H9 (cell line): ENCODE measurements around the gene CDH4. TPM values are rescaled to one million over a fixed set of nuclear protein-coding genes. Genes with fewer than 3 reads are reported as not detected.

Experiments used
- DNase-seq: peaks from one replicate; pipeline ENCODE4 v3.0.0-alpha.2; 2017
- H2AFZ ChIP-seq: one replicate; pipeline ENCODE4 v1.6.1; 2013; ENCODE audit warnings: mild to moderate bottlenecking, low read length, control low read depth, moderate library complexity
- H2AK5ac ChIP-seq: 2 replicates; pipeline ENCODE4 v1.6.1; 2013; ENCODE audit warnings: low read length, control low read depth, mixed read lengths; ENCODE audit not compliant: insufficient read length
- H2BK120ac ChIP-seq: one replicate; pipeline ENCODE4 v1.6.1; 2013; ENCODE audit warnings: low read depth, mild to moderate bottlenecking, low read length, control low read depth, inconsistent platforms; ENCODE audit not compliant: poor library complexity, severe bottlenecking
- H2BK12ac ChIP-seq: 2 replicates; pipeline ENCODE4 v1.6.1; 2013; ENCODE audit warnings: low read length, control low read depth, mixed read lengths, low read depth; ENCODE audit not compliant: insufficient read length
- H2BK15ac ChIP-seq: 2 replicates; pipeline ENCODE4 v1.6.1; 2013; ENCODE audit warnings: low read depth, low read length, control low read depth
- H2BK20ac ChIP-seq: one replicate; pipeline ENCODE4 v1.6.1; 2013; ENCODE audit warnings: low read depth, mild to moderate bottlenecking, low read length, control low read depth, inconsistent platforms; ENCODE audit not compliant: poor library complexity, severe bottlenecking
- H2BK5ac ChIP-seq: 2 replicates; pipeline ENCODE4 v1.6.1; 2013; ENCODE audit warnings: low read length, control low read depth, mixed read lengths; ENCODE audit not compliant: insufficient read length
- H3K14ac ChIP-seq: 2 replicates; pipeline ENCODE4 v1.6.1; 2013; ENCODE audit warnings: low read length, control low read depth; ENCODE audit not compliant: insufficient read depth
- H3K18ac ChIP-seq: 2 replicates; pipeline ENCODE4 v1.6.1; 2013; ENCODE audit warnings: low read depth, mild to moderate bottlenecking, mixed read lengths, low read length, control low read depth; ENCODE audit not compliant: insufficient read length
- H3K23ac ChIP-seq: 2 replicates; pipeline ENCODE4 v1.6.1; 2013; ENCODE audit warnings: low read length, control low read depth, mixed read lengths, low read depth; ENCODE audit not compliant: insufficient read length
- H3K23me2 ChIP-seq: 2 replicates; pipeline ENCODE4 v1.6.1; 2013; ENCODE audit warnings: low read depth, mild to moderate bottlenecking, mixed read lengths, low read length, control low read depth; ENCODE audit not compliant: insufficient read length, poor library complexity, severe bottlenecking
- H3K27ac ChIP-seq: 2 replicates; pipeline ENCODE4 v1.5.1; 2013; ENCODE audit warnings: low read length, control low read depth, mixed read lengths, low read depth; ENCODE audit not compliant: insufficient read length
- H3K27me3 ChIP-seq: 2 replicates; pipeline ENCODE4 v1.6.1; 2013; ENCODE audit warnings: low read length, control low read depth, inconsistent platforms; ENCODE audit not compliant: insufficient read depth
- H3K4ac ChIP-seq: 2 replicates; pipeline ENCODE4 v1.6.1; 2013; ENCODE audit warnings: low read depth, mild to moderate bottlenecking, control low read depth, inconsistent platforms, low read length, moderate library complexity
- H3K4me1 ChIP-seq: 2 replicates; pipeline ENCODE4 v1.6.1; 2013; ENCODE audit warnings: low read length, control low read depth, inconsistent platforms; ENCODE audit not compliant: insufficient read depth
- H3K4me2 ChIP-seq: 2 replicates; pipeline ENCODE4 v1.6.1; 2013; ENCODE audit warnings: low read length, control low read depth, mixed read lengths; ENCODE audit not compliant: insufficient read length, insufficient read depth
- H3K56ac ChIP-seq: 2 replicates; pipeline ENCODE4 v1.6.1; 2013; ENCODE audit warnings: low read depth, mild to moderate bottlenecking, mixed read lengths, low read length, control low read depth; ENCODE audit not compliant: insufficient read length
- H3K79me1 ChIP-seq: 2 replicates; pipeline ENCODE4 v1.6.1; 2013; ENCODE audit warnings: low read depth, mild to moderate bottlenecking, moderate library complexity, low read length, control low read depth, inconsistent platforms; ENCODE audit not compliant: insufficient read depth, poor library complexity, severe bottlenecking
- H3K79me2 ChIP-seq: 2 replicates; pipeline ENCODE4 v1.6.1; 2013; ENCODE audit warnings: low read length, control low read depth, inconsistent platforms; ENCODE audit not compliant: insufficient read depth
- H3K9ac ChIP-seq: 2 replicates; pipeline ENCODE4 v1.6.1; 2013; ENCODE audit warnings: low read length, control low read depth, mixed read lengths; ENCODE audit not compliant: insufficient read length; ENCODE audit errors: extremely low read depth
- H3K9me3 ChIP-seq: one replicate; pipeline ENCODE4 v1.6.1; 2013; ENCODE audit warnings: low read depth, low read length, inconsistent platforms; ENCODE audit not compliant: control insufficient read depth
- H3T11ph ChIP-seq: one replicate; pipeline ENCODE4 v1.6.1; 2013; ENCODE audit warnings: mild to moderate bottlenecking, low read length, control low read depth, inconsistent platforms
- H4K20me1 ChIP-seq: one replicate; pipeline ENCODE4 v1.6.1; 2013; ENCODE audit not compliant: control insufficient read depth, insufficient read length, insufficient read depth
- H4K5ac ChIP-seq: 2 replicates; pipeline ENCODE4 v1.6.1; 2013; ENCODE audit warnings: low read depth, mild to moderate bottlenecking, mixed read lengths, low read length, control low read depth; ENCODE audit not compliant: insufficient read length
- H4K8ac ChIP-seq: replicated peaks from 2 replicates; pipeline ENCODE4 v1.6.1; 2013; ENCODE audit warnings: low read length, control low read depth, mixed read lengths, low read depth; ENCODE audit not compliant: insufficient read length
- H4K91ac ChIP-seq: 2 replicates; pipeline ENCODE4 v1.6.1; 2013; ENCODE audit warnings: low read depth, mild to moderate bottlenecking, moderate library complexity, mixed read lengths, low read length, control low read depth; ENCODE audit not compliant: insufficient read length
- H3K27ac Mint-ChIP-seq, 3 experiments: 2 replicates in 2 of 3; 3 replicates in 1 of 3; pipeline ENCODE4 v1.8.0; 2020 to 2021; ENCODE audit warnings: mixed read lengths in 3 of 3, mild to moderate bottlenecking in 1 of 3, moderate library complexity in 1 of 3
- H3K27me3 Mint-ChIP-seq: 2 replicates; pipeline ENCODE4 v1.8.0; 2021; ENCODE audit warnings: low read depth, mild to moderate bottlenecking, moderate library complexity, mixed read lengths
- H3K36me3 Mint-ChIP-seq, 3 experiments: 2 replicates in 2 of 3; 3 replicates in 1 of 3; pipeline ENCODE4 v1.8.0; 2020 to 2021; ENCODE audit warnings: low read depth in 3 of 3, mixed read lengths in 3 of 3; ENCODE audit not compliant: insufficient read depth in 1 of 3
- H3K4me1 Mint-ChIP-seq, 2 experiments: 2 replicates each; pipeline ENCODE4 v1.8.0; 2020; ENCODE audit warnings: mixed read lengths in 2 of 2
- H3K4me3 Mint-ChIP-seq, 2 experiments: 2 replicates in 1 of 2; 3 replicates in 1 of 2; pipeline ENCODE4 v1.8.0; 2020 to 2021; ENCODE audit warnings: mild to moderate bottlenecking in 2 of 2, mixed read lengths in 2 of 2, moderate library complexity in 1 of 2
- H3K9me3 Mint-ChIP-seq, 2 experiments: 2 replicates in 1 of 2; 3 replicates in 1 of 2; pipeline ENCODE4 v1.8.0; 2020; ENCODE audit warnings: mild to moderate bottlenecking in 2 of 2, mixed read lengths in 2 of 2, moderate library complexity in 1 of 2
- WGBS: extraction: QIAGEN DNeasy Blood & Tissue Kit; methylation state at CpG from one replicate; pipeline ENCODE4 v1.1.7; 2013; ENCODE audit warnings: missing lambda C conversion rate, low lambda C conversion rate, mixed read lengths; ENCODE audit not compliant: insufficient read length; ENCODE audit errors: extremely low coverage; 5-methylcytosine and 5-hydroxymethylcytosine counted together
- total RNA-seq: library from RNA; stranded (reverse); gene quantifications from 2 replicates; pipeline ENCODE4 v1.2.1, GENCODE V29; 2021
- TF ChIP-seq, protein P1 (sequence below): fragments of 200-600 bp; sonication (generic); conservative IDR thresholded peaks from 3 replicates; pipeline ENCODE4 v1.8.0; 2021; ENCODE audit warnings: antibody characterized with exemption, mild to moderate bottlenecking

The CDH4 gene
- total RNA-seq, 1 experiment from 2014 or later = 3.0 TPM

DNA sequence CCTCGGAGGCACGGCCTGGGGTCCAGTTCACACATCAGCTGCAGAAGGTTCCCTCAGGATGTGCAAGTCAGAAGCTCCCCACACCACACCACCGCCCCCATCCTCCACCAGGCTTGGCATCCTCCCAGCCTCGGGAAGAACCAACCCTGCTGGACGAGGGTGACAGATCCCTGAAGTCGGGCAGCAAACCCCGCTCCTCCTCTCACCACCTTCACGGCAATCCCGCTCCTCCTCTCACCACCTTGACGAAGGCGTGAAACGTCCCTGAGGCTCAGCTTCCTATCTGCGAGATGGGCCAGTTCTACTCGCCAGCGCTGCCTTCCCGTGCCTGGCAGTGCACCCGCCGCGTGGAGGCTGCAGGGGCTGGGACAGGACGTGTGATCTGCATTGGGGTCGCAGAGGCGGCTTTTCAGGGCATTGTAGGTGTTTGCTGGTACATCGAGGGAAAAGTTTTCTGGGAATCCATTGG, 486.6 kb downstream of the CDH4 start:
- Histone ChIP-seq H3T11ph (no peak overlapping the region), H2AFZ (no peak overlapping the region), H2AK5ac (no peak overlapping the region), H2BK15ac (no peak overlapping the region), H3K9ac (no peak overlapping the region), H4K20me1 (no peaks in the 10 kb centered on the region), H2BK20ac (no peak overlapping the region), H3K23me2 (no peaks in the 10 kb centered on the region), H3K27ac (no peak overlapping the region), H3K79me1 (no peaks in the 10 kb centered on the region), H2BK12ac (no peak overlapping the region), H3K4ac (no peak overlapping the region), H3K56ac (no peak overlapping the region), H4K5ac (no peak overlapping the region), H3K4me2 (no peak overlapping the region), H2BK120ac (no peak overlapping the region), H4K91ac (no peak overlapping the region), H2BK5ac (no peak overlapping the region), H3K14ac (no peak overlapping the region), H3K23ac (no peak overlapping the region), H3K27me3 (peaks cover 2% of the 10 kb centered on the region; the same call in 1 of the 2 replicates), H3K4me1 (no peaks in the 10 kb centered on the region), H4K8ac (no peak overlapping the region), H3K18ac (no peak overlapping the region), H3K9me3 (no peaks in the 10 kb centered on the region), H3K79me2 (no peaks in the 10 kb centered on the region)
- no CpG with 5 or more reads among the region's 23 CpGs for WGBS
- no peak overlapping the region; a peak in 1 of 5 replicates for H3K4me3 Mint-ChIP-seq
- H3K27ac Mint-ChIP-seq = no peak overlapping the region
- H3K36me3 Mint-ChIP-seq = no peaks in the 10 kb centered on the region
- H3K4me1 Mint-ChIP-seq = no peaks in the 10 kb centered on the region
- no peak for DNase-seq
- TF ChIP-seq, protein P1, sequence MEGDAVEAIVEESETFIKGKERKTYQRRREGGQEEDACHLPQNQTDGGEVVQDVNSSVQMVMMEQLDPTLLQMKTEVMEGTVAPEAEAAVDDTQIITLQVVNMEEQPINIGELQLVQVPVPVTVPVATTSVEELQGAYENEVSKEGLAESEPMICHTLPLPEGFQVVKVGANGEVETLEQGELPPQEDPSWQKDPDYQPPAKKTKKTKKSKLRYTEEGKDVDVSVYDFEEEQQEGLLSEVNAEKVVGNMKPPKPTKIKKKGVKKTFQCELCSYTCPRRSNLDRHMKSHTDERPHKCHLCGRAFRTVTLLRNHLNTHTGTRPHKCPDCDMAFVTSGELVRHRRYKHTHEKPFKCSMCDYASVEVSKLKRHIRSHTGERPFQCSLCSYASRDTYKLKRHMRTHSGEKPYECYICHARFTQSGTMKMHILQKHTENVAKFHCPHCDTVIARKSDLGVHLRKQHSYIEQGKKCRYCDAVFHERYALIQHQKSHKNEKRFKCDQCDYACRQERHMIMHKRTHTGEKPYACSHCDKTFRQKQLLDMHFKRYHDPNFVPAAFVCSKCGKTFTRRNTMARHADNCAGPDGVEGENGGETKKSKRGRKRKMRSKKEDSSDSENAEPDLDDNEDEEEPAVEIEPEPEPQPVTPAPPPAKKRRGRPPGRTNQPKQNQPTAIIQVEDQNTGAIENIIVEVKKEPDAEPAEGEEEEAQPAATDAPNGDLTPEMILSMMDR = no peak
- no peaks in the 10 kb centered on the region for H3K9me3 Mint-ChIP-seq
- H3K27me3 Mint-ChIP-seq = peaks cover 46% of the 10 kb centered on the region
